ENCODE measurements around the gene GNB3.

Gene GNB3

GRCh38 chr12:6834873-6835272 is 5.9 kb upstream of the GNB3 start:
- H3K4me3 ChIP-seq (replicated peaks in 1 of 2; ENCODE audit: low read depth in 2 of 2, low read length in 2 of 2) = no peak overlapping the region
- TF ChIP-seq CTCF (IDR thresholded peaks at IDR 0.05; ENCODE audit: low read depth, low read length) = no peak
- no peak for DNase-seq (ENCODE audit: low read depth in 2 of 2)

GRCh38 chr12:6836851-6837250 is 3.9 kb upstream of the GNB3 start:
- no peak for DNase-seq (ENCODE audit: low read depth in 2 of 2)
- TF ChIP-seq CTCF (IDR thresholded peaks at IDR 0.05; ENCODE audit: low read depth, low read length) = no peak
- no peak overlapping the region for H3K4me3 ChIP-seq (replicated peaks in 1 of 2; ENCODE audit: low read depth in 2 of 2, low read length in 2 of 2)

GRCh38 chr12:6837370-6838060 is 3.2 kb upstream of the GNB3 start:
- no peak for DNase-seq (ENCODE audit: low read depth in 2 of 2)
- H3K4me3 ChIP-seq (replicated peaks in 1 of 2; ENCODE audit: low read depth in 2 of 2, low read length in 2 of 2) = no peak overlapping the region
- TF ChIP-seq CTCF (IDR thresholded peaks at IDR 0.05; ENCODE audit: low read depth, low read length) = no peak

GRCh38 chr12:6838854-6839253 is 1.9 kb upstream of the GNB3 start:
- no peak for DNase-seq (ENCODE audit: low read depth in 2 of 2)
- no peak overlapping the region for H3K4me3 ChIP-seq (replicated peaks in 1 of 2; ENCODE audit: low read depth in 2 of 2, low read length in 2 of 2)
- no peak for TF ChIP-seq CTCF (IDR thresholded peaks at IDR 0.05; ENCODE audit: low read depth, low read length)

- DNase-seq (ENCODE audit: low read depth in 2 of 2) = no peak
- no peak overlapping the region for H3K4me3 ChIP-seq (replicated peaks in 1 of 2; ENCODE audit: low read depth in 2 of 2, low read length in 2 of 2)
- no peak for TF ChIP-seq CTCF (IDR thresholded peaks at IDR 0.05; ENCODE audit: low read depth, low read length)
These were observed 1.1 kb upstream of the GNB3 start for GRCh38 chr12:6839482-6840201.

- no peak overlapping the region for H3K4me3 ChIP-seq (replicated peaks in 1 of 2; ENCODE audit: low read depth in 2 of 2, low read length in 2 of 2)
- no peak for TF ChIP-seq CTCF (IDR thresholded peaks at IDR 0.05; ENCODE audit: low read depth, low read length)
- DNase-seq (ENCODE audit: low read depth in 2 of 2) = no peak
These were observed 395 bp upstream of the GNB3 start for GRCh38 chr12:6840330-6840729.

Data from cardiac fibroblast (primary cell).